PC-3 (cell line): Measurements from ENCODE around the gene ZNF784. TPM values are rescaled to one million over a fixed set of nuclear protein-coding genes. Genes with fewer than 3 reads are reported as not detected.

Source experiments
- ATAC-seq: fragments of 200-7000 bp; cut with Tn5 transposase; 2 replicates; pipeline ENCODE4 v1.9.1; 2020; ENCODE audit warnings: mild to moderate bottlenecking, moderate library complexity
- BruUV-seq: library from RNA; stranded (reverse); fragments of 400-500 nt; replicated peaks from 2 replicates; lab custom pipeline; 2021; lab: Mats Ljungman, UMichigan
- CTCF ChIA-PET: fragments of 300-600 bp; sonication (Branson Sonifier 250); formaldehyde crosslinking; loops from one replicate; lab custom pipeline; 2022; ENCODE audit warnings: antibody characterized with exemption; lab: Charles Lee
- POLR2A ChIA-PET: fragments of 300-600 bp; sonication (Branson Sonifier 250); formaldehyde crosslinking; loops from one replicate; lab custom pipeline; 2022; ENCODE audit warnings: antibody characterized with exemption; ENCODE audit not compliant: unreplicated experiment; lab: Charles Lee
- DNase-seq: peaks from one replicate; pipeline ENCODE4 v3.0.0-alpha.2; 2015
- H2AFZ ChIP-seq: fragments of 300-600 bp; sonication (generic); 2 replicates; pipeline ENCODE4 v1.6.0; 2016; ENCODE audit warnings: antibody characterized with exemption, low read length
- H3F3A ChIP-seq: fragments of 300-600 bp; sonication (generic); one replicate; pipeline ENCODE4 v1.6.0; 2017; ENCODE audit warnings: antibody characterized with exemption, low read length, control low read depth, mild to moderate bottlenecking; ENCODE audit not compliant: unreplicated experiment
- H3K27ac ChIP-seq: fragments of 300-600 bp; sonication (generic); 2 replicates; pipeline ENCODE4 v1.5.1; 2016; ENCODE audit warnings: mild to moderate bottlenecking, low read length
- H3K27me3 ChIP-seq: fragments of 300-600 bp; sonication (generic); 2 replicates; pipeline ENCODE4 v1.6.1; 2016; ENCODE audit warnings: low read length, mixed read lengths
- H3K36me3 ChIP-seq: fragments of 300-600 bp; sonication (generic); 2 replicates; pipeline ENCODE4 v1.6.1; 2016; ENCODE audit warnings: low read depth, mixed run types, low read length, mixed read lengths
- H3K4me1 ChIP-seq: fragments of 300-600 bp; sonication (generic); 2 replicates; pipeline ENCODE4 v1.5.1; 2016; ENCODE audit warnings: low read length; ENCODE audit not compliant: insufficient read depth
- H3K4me2 ChIP-seq: fragments of 300-600 bp; sonication (generic); 2 replicates; pipeline ENCODE4 v1.6.0; 2016; ENCODE audit warnings: low read length
- H3K4me3 ChIP-seq: fragments of 300-600 bp; sonication (generic); 2 replicates; pipeline ENCODE4 v1.5.1; 2016; ENCODE audit warnings: mild to moderate bottlenecking, low read length, mixed read lengths
- H3K79me2 ChIP-seq: fragments of 300-600 bp; sonication (generic); 2 replicates; pipeline ENCODE4 v1.6.1; 2017; ENCODE audit warnings: low read length, mixed read lengths
- H3K9ac ChIP-seq: fragments of 300-600 bp; sonication (generic); 2 replicates; pipeline ENCODE4 v1.6.0; 2016; ENCODE audit warnings: mild to moderate bottlenecking, low read length
- H3K9me2 ChIP-seq: fragments of 300-600 bp; sonication (generic); replicated peaks from 2 replicates; pipeline ENCODE4 v1.6.1; 2016; ENCODE audit warnings: mixed run types, low read length, mixed read lengths
- H3K9me3 ChIP-seq: fragments of 300-600 bp; sonication (generic); 2 replicates; pipeline ENCODE4 v1.6.1; 2016; ENCODE audit warnings: low read length, mixed read lengths
- H4K20me1 ChIP-seq: fragments of 300-600 bp; sonication (generic); 2 replicates; pipeline ENCODE4 v1.6.1; 2016; ENCODE audit warnings: low read length, mixed read lengths
- CTCF ChIP-seq: fragments of 300-600 bp; sonication (generic); conservative IDR thresholded peaks from 2 replicates; pipeline ENCODE4 v1.5.1; 2017; ENCODE audit warnings: antibody characterized with exemption, low read depth, mild to moderate bottlenecking, low read length
- EZH2 ChIP-seq: fragments of 300-600 bp; sonication (generic); IDR thresholded peaks from one replicate; pipeline ENCODE4 v1.6.1; 2017; ENCODE audit warnings: antibody characterized with exemption, mild to moderate bottlenecking, low read length; ENCODE audit not compliant: unreplicated experiment
- EZH2phosphoT487 ChIP-seq: fragments of 300-600 bp; sonication (generic); IDR thresholded peaks from 2 replicates; pipeline ENCODE4 v1.6.1; 2018; ENCODE audit warnings: mild to moderate bottlenecking, antibody characterized with exemption, low read length, borderline replicate concordance
- intact Hi-C: fragments of 100-400 bp; cut with micrococcal nuclease; formaldehyde crosslinking; loops from 2 replicates; pipeline ENCODE4 v1.9.0; 2023
- total RNA-seq: library from RNA; depleted of rRNA; stranded (reverse); fragments of >200 nt; gene quantifications from 2 replicates; pipeline ENCODE4 v1.2.3, GENCODE V29; 2014

Gene ZNF784
- total RNA-seq, 1 experiment from 2014 or later: 9.0 TPM

- no peaks in the 10 kb centered on the region for H4K20me1 ChIP-seq
- TF ChIP-seq EZH2 (no peak), CTCF (no peak), EZH2phosphoT487 (no peak)
- H3K4me1 ChIP-seq: peaks cover 12% of the 10 kb centered on the region
- intact Hi-C loops: loop anchor here (1.0 to 5.0 kb wide), 4 partner anchors 12 to 42 kb away; partner anchors contain the start of genes ZNF579 and ZNF580
- peaks cover 4% of the 10 kb centered on the region; the same call in 1 of the 2 replicates for H3K36me3 ChIP-seq
- H3K9me3 ChIP-seq: no peaks in the 10 kb centered on the region
- ATAC-seq: peak; percentile 67
- peak overlapping the region; percentile 95 for H3K9ac ChIP-seq
- peak overlapping the region; percentile 85 for H3K4me2 ChIP-seq
- H3K79me2 ChIP-seq: peaks cover 12% of the 10 kb centered on the region; the same call in 1 of the 2 replicates
- H2AFZ ChIP-seq: peak overlapping the region; percentile 91
- H3K27me3 ChIP-seq: no peaks in the 10 kb centered on the region
- DNase-seq: peak; percentile 98
- ChIA-PET POLR2A (interaction anchor here (0.6 to 1.2 kb wide), 8 partner anchors 17 to 260 kb away, joined by 3 to 7 read pairs (median 4); partner anchors contain the start of gene ZNF784), CTCF (interaction anchor here (0.5 to 1.4 kb wide), 4 partner anchors 17 to 433 kb away, joined by 3 to 5 read pairs (median 4); partner anchors contain the start of gene DNAAF3)
- no TSS peak for BruUV-seq
- H3K27ac ChIP-seq: peak overlapping the region; percentile 87
- H3K4me3 ChIP-seq: peak overlapping the region; percentile 77
- no peaks in the 10 kb centered on the region for H3F3A ChIP-seq
- no peaks in the 10 kb centered on the region for H3K9me2 ChIP-seq
Observed at GRCh38 chr19:55598719-55599467, 25.5 kb downstream of the ZNF784 start.

GRCh38 chr19:55598034-55598433 is 26.3 kb downstream of the ZNF784 start:
- Histone ChIP-seq H3K36me3 (peaks cover 4% of the 10 kb centered on the region; the same call in 1 of the 2 replicates), H3K27ac (no peak overlapping the region), H4K20me1 (no peaks in the 10 kb centered on the region), H3K4me2 (no peak overlapping the region), H3K27me3 (no peaks in the 10 kb centered on the region), H3K9me2 (no peaks in the 10 kb centered on the region), H3K9ac (no peak overlapping the region), H3K4me3 (no peak overlapping the region), H2AFZ (no peak overlapping the region), H3F3A (no peaks in the 10 kb centered on the region), H3K4me1 (peaks cover 12% of the 10 kb centered on the region), H3K9me3 (no peaks in the 10 kb centered on the region), H3K79me2 (peaks cover 12% of the 10 kb centered on the region; the same call in 1 of the 2 replicates)
- TF ChIP-seq CTCF (no peak), EZH2 (no peak), EZH2phosphoT487 (no peak)
- CTCF ChIA-PET: no interaction called here
- no TSS peak for BruUV-seq
- intact Hi-C loops: loop anchor here (2.0 to 5.0 kb wide), 3 partner anchors 17 to 43 kb away; partner anchors contain the start of genes ZNF579 and ZNF580
- ATAC-seq (no peak), DNase-seq (no peak)
- POLR2A ChIA-PET: no interaction called here
